HL-60 (cell line): ENCODE data around the gene EPS15.

Experiments used
- DNase-seq, 2 experiments: peaks; one replicate each; pipeline ENCODE4 v3.0.0-alpha.2; 2010 to 2020; ENCODE audit warnings: low read depth in 1 of 2, low spot score in 1 of 2
- H3K27ac ChIP-seq: fragments of 250-450 bp; sonication (Bioruptor Pico); replicated peaks from 2 replicates; pipeline ENCODE4 v1.5.1; 2020; ENCODE audit warnings: mild to moderate bottlenecking, moderate library complexity
- H3K27me3 ChIP-seq: fragments of 250-450 bp; sonication (Bioruptor Pico); 2 replicates; pipeline ENCODE4 v1.5.1; 2021; ENCODE audit warnings: mild to moderate bottlenecking, moderate library complexity; ENCODE audit not compliant: insufficient read depth, poor library complexity, severe bottlenecking
- H3K4me3 ChIP-seq: replicated peaks from 2 replicates; pipeline ENCODE4 v1.5.1; 2011; ENCODE audit warnings: mild to moderate bottlenecking, control low read depth, low read length; ENCODE audit not compliant: insufficient read depth
- CTCF ChIP-seq: IDR thresholded peaks from one replicate; pipeline ENCODE4 v1.5.1; 2011; ENCODE audit warnings: low read length, control low read depth, inconsistent platforms; ENCODE audit not compliant: insufficient read depth
- GABPA ChIP-seq: IDR thresholded peaks from 2 replicates; pipeline ENCODE4 v1.6.1; 2012; ENCODE audit warnings: low read depth
- POLR2AphosphoS5 ChIP-seq: IDR thresholded peaks from 2 replicates; pipeline ENCODE4 v1.6.1; 2012; ENCODE audit warnings: low read depth
- REST ChIP-seq: IDR thresholded peaks from 2 replicates; pipeline ENCODE4 v1.6.1; 2012; ENCODE audit warnings: low read depth; ENCODE audit not compliant: insufficient replicate concordance
- SPI1 ChIP-seq: IDR thresholded peaks from 2 replicates; pipeline ENCODE4 v1.6.1; 2012; ENCODE audit warnings: low read depth, mild to moderate bottlenecking, borderline replicate concordance

EPS15 gene

GRCh38 chr1:51433269-51433971 lies 85.6 kb downstream of the EPS15 start:
- no peak for TF ChIP-seq SPI1
- TF ChIP-seq CTCF = no peak
- no peak for TF ChIP-seq GABPA
- TF ChIP-seq REST = no peak
- no peak for TF ChIP-seq POLR2AphosphoS5
- peak in 1 of 2 experiments; percentile 14 for DNase-seq
- Histone ChIP-seq H3K4me3 (no peak overlapping the region), H3K27ac (peak overlapping the region; percentile 38), H3K27me3 (no peaks in the 10 kb centered on the region)

GRCh38 chr1:51432146-51432545 lies 86.9 kb downstream of the EPS15 start:
- H3K27me3 ChIP-seq = no peaks in the 10 kb centered on the region
- H3K27ac ChIP-seq = no peak overlapping the region
- no peak for DNase-seq
- H3K4me3 ChIP-seq = no peak overlapping the region
- TF ChIP-seq CTCF (no peak), REST (no peak), POLR2AphosphoS5 (no peak), SPI1 (no peak), GABPA (no peak)

- DNase-seq = no peak
- TF ChIP-seq REST (no peak), POLR2AphosphoS5 (no peak), CTCF (no peak)
- no peak overlapping the region for H3K27ac ChIP-seq
- H3K27me3 ChIP-seq = no peaks in the 10 kb centered on the region
- H3K4me3 ChIP-seq = no peak overlapping the region
Observed at GRCh38 chr1:51427438-51427837, 91.6 kb downstream of the EPS15 start.
